HG02798 (cell line): ENCODE measurements around the gene GGACT.
"Not testable (repeated sequence)": the region's sequence is repeated elsewhere in the genome, so short reads cannot be mapped to it uniquely, and the experiment has no call there.

Experiments used
- ATAC-seq: cut with Tn5 transposase; IDR thresholded peaks from one replicate; pipeline ENCODE4 v1.9.1; 2021; ENCODE audit warnings: mild to moderate bottlenecking; ENCODE audit not compliant: unreplicated experiment, poor library complexity

The GGACT gene

DNA sequence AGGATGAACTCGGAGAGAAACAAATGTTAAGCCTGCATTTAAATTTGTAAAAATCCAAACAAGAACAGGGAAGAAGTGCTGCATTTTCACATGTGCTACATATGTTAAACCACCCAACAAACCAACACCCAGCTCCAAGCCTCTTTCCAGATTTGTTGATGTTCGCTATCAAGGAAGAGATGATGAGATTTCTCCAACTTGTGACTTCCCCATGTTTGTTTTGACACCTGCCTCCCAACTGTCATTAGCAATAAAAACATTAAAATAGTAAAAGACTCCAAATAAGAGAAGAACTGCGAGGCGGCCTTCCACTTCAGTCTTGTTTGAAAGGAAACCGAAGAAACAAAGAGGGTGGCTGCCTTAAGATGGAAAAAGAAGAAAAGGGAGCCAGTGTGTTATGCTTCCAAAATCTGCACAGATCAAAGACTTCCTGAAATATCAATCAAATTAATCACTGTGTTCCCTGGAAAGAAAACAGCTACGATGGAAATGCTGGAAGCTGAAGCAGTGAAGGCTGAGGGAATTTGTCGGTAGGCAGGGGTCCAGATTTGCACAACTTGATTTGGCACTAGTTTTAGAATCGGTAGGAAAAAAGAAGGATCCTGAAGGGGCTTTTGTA lies 14.0 kb upstream of the GGACT start:
- ATAC-seq: no peak

DNA sequence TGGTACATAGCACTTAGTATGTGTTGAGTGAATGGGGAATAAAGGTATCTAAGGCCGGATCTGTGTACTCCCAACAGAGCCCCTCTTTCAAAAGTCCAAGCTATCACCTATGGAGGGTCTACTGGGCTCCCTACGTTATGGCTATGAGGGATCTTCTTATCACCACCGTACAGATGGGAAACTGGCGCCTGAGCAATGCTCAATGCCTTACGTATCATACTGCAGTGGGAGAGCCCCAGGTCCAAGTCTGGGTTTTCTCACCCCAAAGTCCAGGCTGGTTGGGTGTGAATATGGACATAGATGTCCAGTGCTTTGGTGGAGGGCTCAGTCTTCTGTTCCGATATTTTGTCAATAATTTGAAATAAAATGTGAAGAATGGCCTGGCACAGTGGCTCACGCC lies 13.1 kb upstream of the GGACT start:
- ATAC-seq: no peak

DNA sequence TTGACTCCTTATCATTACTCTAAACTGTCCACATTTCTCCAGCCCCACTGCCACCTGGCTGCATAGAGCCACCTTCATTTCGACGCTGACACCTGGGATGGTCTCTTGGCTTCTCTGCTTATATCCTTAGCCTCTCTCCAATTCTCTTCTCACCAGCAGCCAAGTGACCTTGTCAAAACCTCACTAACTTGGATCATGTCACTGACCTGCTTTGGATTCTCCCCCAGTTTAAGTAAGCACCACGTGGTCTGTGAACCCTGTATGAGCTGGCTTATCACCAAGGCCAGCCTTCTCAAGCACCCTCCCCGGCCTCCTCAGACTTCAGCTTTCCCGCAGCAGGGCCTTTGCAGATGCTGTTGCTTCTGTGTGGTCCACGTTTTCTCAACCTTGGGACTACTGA lies 12.3 kb upstream of the GGACT start:
- ATAC-seq: no peak

DNA sequence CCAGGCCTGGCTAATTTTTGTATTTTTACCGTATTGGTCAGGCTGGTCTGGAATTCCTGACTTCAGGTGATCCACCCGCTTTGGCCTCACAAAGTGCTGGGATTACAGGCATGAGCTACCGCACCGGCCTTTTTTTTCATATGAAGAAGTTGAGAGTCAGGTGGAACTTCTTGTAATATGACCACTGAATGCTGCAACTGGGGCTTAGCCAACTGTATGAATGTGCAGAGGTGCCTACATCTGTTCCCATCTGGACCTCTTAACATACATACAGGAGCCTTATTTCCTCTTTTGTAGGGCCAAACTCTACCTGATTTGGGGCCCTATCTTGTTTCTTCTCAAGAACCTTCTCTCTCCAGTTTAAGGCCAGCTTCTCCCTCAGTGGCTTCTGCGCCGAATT lies 11.9 kb upstream of the GGACT start:
- ATAC-seq: no peak

DNA sequence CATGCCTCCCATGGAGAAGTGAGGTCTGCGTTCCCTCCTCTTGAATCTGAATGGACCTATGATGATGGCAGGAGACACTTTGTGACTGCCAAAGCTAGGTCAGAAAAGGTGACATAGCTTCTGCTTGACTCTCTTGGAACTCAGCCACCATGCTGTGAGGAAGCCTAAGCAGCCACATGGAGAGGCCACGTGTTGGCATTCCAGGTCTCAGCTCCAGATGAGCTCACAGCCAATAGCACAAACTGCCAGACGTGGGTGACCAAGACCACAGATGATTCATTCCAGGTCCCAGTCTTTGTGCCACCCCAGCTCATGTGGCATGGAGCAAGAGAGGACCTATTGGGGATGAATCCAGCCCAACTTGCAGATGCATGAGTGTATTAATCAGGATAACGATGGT lies 8.7 kb upstream of the GGACT start:
- ATAC-seq: no peak

DNA sequence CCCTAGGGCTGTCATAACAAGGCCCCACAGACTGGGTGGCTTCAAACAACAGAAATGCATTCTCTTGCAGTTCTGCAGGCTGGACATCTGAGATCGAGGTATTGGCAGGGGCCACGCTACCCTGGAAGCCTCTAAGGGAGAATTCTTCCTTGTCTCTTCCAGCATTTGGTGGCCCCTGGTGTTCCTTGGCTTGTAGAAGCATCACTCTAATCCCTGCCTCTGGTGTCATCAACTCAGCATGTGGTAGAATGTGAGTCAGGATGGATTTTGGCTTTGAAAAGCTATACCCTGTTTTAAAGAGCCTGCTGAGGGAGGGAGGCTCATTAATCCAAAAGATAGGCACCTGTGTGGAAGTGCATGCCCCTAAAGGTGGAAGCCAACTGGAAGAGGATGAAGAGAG lies 7.9 kb upstream of the GGACT start:
- no peak for ATAC-seq

DNA sequence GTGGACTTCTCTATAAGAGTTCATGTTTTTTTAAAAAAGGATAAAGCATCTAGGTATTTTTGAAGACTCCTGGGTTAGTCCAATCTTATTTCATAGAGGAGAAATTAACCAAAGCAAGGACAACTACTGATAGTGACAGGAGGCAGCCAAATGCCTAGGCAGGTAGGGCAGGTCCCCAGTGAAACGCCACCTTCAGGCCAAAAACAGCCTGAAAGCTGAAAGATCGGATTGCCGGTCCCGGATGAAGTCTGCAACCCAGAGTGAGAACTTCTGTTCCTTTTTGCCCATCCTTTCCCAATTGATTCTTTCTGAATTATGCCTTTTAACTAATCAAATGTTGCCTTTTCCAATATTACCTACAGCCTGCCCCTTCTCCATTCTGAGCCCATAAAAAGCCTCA lies 6.1 kb upstream of the GGACT start:
- ATAC-seq: no peak

DNA sequence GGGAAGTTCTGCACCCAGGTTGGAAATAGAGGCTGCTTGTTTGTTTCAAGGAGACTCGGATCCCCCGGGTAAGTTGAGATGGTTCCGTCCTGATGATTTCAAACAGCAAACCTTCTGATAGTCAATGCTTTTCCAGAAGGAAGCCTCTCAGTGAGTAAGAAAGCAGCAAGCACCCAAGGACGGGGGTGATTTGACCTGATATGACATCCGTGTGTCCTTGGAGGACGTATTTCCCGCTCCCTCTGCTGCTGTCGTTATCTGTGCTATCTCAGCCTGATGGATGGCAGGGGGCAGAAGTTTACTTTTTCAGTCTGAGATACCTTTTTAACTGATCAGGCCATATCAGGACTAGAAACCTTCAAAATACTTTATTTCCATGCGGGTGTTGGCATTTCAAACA lies 5.7 kb upstream of the GGACT start:
- ATAC-seq: no peak

DNA sequence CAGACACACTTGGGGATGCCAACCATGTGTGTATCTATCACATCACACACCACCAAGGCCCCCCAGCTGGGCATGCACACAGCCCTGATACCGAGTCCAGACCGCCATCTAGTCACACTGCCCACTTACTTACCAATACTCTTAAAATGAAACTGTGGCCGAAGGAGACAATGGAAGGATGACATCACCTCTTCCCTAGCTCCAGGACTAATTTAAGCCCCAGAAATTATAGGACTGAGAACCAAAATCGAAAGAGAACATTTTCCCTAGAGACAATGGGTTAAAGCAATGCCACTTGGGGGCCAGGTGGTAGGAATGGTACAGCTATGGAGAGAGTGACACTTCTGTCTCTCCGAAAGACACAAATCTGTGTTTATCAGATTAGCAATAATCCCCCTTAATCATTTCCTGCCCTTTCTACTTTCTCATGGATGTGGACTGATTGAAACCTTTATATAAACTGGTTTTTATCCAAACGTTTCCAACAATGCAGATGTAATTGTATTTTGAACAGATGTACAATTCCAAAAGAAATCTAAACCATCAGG lies 663 bp upstream of the GGACT start:
- no peak for ATAC-seq

DNA sequence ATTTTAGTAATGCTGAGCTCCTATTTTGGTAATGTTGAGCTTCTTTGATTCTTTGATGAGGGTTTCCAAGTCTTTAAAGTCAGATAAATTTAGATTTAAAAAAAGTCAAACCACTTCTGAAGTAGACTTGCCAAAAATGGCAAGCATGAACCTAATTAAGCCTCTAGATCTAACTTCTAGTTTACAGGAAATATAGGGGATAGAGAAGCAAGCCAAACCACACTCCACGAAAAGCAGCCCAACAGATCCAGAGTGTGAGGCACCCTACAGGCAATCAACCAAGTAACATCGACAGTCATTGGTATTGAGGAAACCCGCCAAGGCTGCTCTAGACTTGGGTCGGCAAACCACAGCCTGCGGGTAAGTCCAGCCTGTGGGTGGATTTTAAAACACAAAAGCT lies 3.7 kb downstream of the GGACT start:
- no peak for ATAC-seq

DNA sequence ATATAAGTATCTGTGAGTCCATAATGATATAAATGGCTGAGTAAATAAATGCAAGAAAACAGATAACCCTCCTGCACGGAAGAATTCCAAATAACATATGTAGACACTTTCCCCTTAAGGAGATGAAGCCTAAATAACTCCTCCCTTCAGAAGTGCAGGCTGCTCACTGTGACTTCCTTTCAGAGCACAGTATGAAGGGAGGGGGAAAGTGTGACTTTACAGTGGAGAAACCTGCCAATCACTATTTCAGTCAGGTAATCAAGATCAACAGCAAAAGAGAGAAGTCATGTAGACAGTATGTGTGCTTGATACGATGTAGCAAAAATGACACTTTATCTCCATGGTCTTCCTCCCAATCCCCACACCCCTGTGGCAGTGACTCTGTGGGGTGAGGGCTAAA lies 7.1 kb downstream of the GGACT start:
- no peak for ATAC-seq

DNA sequence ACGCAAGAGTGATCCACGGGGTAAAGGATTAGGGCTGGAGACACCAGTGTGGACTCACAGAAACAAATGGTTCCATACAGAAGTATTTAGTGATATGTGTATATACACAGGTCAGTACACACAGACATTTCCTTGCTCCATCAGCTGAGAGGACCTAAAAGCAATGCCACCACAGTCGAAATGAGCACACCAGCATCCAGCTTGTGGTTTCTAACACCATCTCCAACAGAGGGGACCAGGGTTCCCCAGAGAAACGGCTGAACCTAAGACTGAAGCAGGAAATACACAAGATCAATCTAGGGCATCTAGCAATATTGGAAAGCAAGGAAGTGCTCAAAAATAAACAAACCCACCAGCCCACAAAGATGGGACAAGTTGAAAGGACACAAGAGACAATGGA lies 7.6 kb downstream of the GGACT start:
- no peak for ATAC-seq

DNA sequence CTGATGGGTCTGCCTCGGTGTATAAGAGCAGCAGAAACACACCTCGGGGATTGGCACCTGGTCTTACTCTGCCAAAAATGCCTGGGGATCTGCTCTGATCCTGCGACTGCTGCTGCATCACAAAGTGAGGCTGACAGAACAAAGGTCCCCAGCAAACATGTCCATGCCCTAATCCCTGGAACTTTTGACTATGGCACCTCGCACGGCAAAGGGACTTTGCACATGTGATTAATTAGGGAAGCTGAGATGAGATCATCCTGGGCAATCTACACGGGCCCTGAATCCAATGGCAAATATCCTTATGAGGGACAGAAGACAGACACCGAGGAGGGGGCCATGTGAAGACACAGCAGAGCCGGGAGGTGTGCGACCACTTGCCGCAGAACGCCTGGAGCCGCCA lies 8.5 kb downstream of the GGACT start:
- ATAC-seq: no peak

DNA sequence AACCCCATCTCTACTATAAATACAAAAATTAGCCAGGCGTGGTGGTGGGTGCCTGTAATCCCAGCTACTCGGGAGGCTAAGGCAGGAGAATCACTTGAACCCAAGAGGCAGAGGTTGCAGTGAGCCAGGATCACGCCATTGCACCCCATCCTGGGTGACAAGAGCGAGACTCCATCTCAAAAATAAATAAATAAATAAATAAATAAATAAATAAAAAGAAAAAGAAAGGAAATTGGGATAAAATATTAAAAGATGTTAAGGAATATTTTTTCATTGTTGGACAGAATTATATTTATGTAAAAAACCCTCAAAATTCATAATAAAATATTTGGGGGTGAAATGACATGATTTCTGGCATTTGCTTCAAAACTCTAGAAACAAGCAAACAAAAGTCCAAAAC lies 11.3 kb downstream of the GGACT start:
- ATAC-seq: not testable (repeated sequence)

DNA sequence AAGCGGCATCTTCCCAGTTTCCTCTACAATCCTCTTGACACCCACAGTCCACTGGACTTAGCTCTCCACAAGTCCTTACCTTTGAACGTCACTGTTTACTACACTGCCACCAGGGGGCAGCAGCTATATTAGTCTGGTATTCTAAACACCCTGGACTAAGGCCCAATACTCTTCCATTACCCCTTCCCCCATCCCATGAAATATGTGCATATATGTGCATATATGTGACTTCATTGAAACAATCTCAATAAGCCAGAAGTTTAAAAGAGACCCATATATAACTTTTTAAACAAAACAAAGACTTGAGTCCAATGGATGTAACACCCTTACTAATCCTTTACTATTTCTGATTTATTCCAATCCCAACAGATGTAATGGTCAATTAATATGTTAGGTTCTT lies 15.5 kb downstream of the GGACT start:
- peak; percentile 99 for ATAC-seq

DNA sequence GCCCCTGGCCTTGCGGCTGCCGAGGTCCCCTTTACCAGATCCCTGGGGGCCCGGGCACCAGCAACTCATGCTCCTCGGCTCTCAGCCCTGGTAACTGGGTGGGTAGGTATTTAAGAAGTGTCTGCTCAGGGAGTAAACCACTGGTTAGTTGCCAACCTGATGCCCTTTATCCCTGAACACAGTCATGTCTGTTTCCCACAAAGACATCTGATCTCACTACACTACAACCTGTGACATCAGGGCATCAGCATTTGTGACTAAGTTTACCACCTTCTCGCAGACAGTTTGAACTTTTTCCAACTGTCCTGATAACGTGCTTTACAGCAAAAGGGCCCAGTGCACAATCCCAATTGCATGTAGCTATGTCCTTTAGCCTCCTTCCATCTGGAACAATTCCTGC lies 22.0 kb downstream of the GGACT start:
- ATAC-seq: no peak

DNA sequence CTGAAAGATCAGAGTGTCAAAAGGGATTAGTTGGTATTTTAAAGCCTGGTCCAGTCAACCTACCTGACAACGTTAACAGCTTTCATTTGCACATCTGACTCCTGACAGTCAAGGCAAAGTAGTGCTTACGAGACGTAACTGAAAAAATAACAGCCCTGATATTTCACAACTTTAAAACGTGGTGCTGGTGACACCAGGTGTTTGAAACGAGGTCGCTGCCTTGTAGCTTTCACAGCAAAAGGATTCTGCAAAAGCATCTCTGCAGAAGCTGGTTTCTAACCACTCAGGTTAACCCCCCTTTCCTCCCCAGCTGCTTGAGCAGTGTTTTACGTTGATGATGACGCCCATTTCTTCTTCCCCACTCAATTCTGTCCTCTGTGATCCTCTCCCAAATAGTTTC lies 23.3 kb downstream of the GGACT start:
- ATAC-seq: no peak

DNA sequence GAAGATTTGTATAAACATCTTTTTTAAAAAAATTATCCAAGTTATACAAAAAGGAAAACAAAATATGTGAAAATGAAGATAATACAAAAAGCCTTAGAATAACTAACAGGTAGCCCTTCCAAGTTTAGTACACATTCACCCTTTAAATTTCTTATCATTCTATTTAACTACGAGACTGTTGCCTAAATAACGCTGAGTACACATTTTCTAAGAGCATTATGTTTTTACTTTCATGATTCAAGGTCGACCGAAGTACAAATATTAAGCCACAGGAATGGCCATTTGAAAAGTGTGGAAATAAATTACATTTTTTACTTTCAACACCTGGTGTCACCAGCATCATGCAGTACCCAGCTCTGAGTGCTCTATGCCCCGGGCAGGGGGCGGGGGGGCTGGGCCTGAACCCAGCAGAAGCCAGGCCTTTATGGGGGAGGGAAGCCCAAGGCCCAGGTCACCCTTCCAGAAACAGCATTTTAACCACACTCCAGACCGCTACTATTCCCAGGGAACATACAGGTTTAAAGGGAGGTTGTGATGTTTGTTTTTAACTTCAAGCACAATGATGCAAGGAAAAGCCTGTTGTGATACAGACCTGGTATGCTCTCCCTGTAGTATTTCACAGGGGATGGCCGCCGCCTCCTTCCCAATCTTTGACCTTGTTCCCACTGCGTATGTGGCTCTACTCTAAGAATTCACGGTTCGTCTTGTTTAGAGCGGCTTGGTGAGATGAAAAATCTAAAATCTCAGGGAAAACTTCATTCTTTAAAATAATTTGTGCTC lies 24.0 kb downstream of the GGACT start:
- ATAC-seq: no peak

DNA sequence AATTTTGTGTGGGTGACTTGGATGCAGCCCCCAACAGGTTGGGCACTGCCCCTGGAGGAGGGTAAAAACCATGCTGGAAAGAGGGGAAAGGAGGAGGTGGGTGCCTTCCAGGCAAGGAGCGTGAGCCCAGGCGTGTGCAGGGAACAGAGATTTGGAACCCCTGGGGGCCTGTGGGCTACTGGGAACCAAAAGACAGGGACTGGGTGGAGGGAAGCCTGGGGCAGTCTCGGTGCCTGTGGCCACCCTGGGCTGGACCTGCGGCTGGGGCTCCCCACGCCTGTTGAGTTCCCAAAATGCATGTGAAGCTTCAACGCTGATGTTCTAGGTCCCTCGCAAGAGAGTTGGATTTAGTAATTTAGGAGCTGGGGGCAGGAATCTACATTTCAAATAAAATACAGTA lies 24.8 kb downstream of the GGACT start:
- ATAC-seq: no peak

DNA sequence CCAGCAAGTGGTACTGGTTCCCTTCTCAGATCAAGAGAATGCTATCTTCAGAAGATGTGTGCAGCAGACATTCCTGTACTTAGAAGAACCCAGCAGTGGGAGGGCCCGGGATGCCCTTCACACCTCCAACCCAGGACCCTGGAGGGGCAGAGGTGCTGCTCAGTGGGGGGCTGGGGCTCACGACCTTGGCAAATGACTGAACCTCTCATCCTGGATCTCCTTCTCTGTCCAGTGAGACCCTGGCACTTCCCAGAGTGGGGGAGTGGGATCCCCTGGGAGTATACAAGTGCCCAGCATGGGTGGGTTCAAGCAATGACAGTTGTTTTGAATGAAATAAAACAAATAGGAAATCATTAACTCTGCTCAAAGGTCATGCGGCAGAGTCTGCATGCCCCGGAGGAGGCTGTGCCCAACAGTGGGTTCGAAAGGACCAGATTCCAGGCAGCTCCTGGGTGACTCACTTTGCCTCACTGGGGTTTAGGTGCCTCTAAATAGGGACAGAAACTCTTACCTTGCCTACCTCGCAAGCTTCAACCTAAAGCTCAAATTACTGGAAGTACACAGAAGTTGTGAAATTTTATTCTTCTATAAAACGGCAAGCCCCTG lies 26.9 kb downstream of the GGACT start:
- ATAC-seq: no peak

DNA sequence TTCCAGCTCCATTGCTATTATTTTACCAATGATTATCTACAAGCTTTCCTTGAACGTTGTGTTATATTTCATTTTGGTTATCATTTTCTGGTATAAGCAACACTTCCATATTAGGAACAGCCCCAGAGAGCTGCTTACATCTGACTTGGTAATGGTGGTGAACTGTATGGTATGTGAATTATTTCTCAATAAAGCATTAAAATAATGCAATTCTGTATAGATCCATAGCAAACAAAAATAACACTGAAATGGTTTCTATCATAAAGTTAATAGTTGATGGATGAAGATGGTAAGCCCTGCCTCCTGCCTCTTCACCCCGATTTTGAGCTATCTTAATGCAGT lies 27.5 kb downstream of the GGACT start:
- ATAC-seq: no peak
